HG03354 (cell line): ENCODE results near the gene AGFG1.
A peak's percentile ranks its signal among the peaks of the same experiment; 100 is the strongest.

Source experiments
- ATAC-seq: cut with Tn5 transposase; IDR thresholded peaks from one replicate; pipeline ENCODE4 v1.9.1; 2021; ENCODE audit warnings: mild to moderate bottlenecking; ENCODE audit not compliant: unreplicated experiment, poor library complexity, severe bottlenecking

Gene AGFG1

DNA sequence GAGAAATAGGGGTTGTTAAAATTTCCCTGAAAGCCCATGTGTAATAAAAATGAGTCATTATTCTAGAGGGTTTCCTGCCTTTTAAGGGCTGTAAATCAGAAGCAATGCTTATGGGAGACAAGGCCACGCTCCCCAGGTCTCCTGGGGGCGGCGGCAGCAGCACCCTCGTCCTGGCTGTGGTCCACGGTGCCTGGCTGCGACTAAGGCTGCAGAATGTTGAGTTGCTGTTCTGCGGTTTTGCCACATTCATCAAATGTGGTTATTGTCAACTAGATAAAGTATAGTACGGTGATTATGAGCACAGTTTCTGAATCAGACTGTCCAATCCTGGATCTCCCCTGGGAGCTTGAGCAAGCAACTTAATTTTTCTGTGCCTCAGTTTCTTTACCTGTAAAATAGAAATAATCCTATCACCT, 11.9 kb upstream of the AGFG1 start:
- ATAC-seq = peak; percentile 20

GRCh38 chr2:227460833-227461232, 11.1 kb upstream of the AGFG1 start:
- ATAC-seq = no peak

DNA sequence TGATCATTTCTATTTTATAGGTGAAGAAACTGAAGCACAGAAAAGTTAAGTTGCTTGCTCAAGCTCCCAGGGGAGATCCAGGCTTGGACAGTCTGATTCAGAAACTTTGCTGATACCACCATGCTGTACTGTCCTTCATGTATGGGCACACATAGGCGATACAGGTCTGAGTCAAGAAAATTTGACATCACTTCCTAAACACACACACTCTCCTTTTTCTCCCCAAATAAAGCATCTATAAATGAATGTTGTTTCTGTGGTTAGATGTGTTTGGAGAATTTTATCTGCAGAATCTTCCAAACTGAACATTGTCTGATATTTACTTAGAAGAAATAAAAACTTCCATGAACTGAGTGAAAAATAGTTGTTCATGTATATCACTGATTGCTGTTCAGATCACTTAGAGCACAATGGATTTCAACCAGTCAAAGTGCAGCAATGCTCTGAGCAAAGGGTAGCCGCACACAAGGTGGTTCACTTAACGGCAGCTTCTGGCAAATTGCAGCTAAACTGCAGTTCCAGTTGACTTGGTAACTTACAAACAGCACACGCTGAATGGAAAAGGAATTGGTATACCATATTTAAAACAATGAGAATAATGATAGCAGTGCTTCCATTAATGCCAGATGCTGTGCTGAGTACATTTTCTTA, 10.0 kb upstream of the AGFG1 start:
- ATAC-seq = peak; percentile 27

DNA sequence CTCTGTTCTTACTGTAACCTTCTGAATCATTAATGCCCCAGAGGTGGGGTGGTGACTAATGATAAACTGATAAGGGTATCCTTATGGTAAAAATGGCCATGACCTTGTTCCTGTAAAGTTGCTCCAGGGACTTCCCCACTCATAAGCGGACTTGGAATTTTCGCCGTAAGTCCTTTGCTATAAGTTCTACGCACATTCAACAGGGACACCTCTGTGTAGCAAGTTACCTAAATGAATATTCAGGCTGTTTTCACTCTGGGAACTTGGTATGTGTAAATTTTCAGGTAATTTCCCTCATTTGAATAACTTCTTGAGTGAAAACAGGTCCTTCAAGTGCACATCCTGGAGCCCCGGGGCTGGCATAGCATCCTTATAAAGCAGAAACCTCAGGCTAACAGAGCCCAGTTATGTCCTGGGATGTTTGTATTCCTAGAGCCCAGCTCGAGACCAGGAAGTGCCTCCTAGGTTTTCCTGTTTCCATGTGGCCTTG, 9.4 kb upstream of the AGFG1 start:
- ATAC-seq = peak; percentile 66

GRCh38 chr2:227462972-227463931, 8.7 kb upstream of the AGFG1 start:
- peak; percentile 25 for ATAC-seq

GRCh38 chr2:227464361-227464760, 7.6 kb upstream of the AGFG1 start:
- no peak for ATAC-seq

DNA sequence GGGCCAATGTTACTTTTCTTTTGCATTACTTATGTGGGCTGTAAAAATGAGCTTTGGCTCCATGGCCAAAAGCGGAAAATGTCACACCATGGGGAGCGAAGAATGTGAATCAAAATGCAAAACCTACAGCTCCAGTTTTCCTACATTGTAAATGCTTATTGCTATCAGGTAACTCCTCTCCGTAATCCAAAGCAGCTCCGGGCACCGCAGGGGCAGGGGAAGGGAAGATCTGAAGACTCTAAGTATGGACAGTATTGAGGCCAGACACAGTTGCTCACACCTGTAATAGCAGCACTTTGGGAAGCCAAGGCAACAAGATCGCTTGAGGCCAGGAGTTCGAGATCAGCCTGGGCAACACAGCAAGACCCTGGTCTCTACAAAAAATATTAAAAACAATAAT, 7.1 kb upstream of the AGFG1 start:
- no peak for ATAC-seq

DNA sequence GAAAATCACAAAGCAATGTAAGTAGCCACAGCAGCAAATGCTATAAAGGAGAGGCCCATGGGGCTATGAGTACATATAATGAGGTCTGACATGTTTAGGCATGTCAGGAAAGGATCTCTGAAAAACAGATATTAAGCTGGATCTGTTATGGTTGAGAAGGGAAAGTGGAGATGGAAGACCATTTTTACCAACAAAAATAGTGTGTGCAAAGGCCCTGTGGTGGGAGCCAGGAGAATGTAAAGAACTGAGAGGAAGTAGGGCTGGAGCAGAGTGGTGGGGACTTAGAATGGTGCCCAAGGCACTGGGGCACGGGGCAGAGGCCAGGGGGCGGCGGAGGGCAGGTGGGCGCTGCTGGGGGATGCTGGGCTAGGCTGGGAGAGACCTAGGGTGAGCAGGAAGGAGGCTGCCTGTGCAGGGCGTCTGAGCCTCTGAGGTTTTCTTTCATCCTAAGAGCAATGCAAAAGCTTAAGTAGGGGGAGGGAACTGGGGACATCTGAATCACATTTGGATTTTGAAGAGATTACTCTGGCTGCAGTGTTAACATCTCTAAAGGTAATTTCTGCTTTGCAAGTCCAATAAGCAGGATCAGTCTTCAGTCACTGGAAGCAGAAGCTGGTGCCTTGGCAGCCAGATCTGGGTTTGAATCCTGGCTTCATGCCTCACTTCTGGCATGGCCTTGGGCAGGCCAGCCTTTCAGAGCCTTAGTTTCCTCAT, 4.9 kb upstream of the AGFG1 start:
- no peak for ATAC-seq

DNA sequence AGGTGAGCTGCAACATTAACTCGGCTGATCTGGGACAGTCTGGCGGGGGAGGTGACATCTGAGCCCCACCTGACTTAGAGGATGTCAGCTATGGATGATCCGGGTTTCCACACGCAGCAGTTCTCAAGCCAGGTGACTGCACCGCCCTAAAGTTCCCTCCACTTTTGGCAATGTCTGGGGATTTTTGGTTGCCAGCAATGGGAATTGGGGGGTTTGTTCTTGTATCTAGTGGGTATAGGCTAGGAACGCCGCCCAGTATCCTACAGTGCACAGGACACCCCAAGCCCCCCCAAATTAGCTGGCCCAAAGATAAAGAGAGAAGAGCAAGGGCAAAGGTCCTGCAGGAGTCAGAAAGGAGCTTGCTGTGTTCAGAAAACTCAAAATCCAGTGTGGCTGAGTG, 544 bp upstream of the AGFG1 start:
- no peak for ATAC-seq

- ATAC-seq = peak; percentile 79
Observed at GRCh38 chr2:227472265-227473121, 537 bp downstream of the AGFG1 start.

GRCh38 chr2:227473122-227473461, 1.1 kb downstream of the AGFG1 start:
- no peak for ATAC-seq

DNA sequence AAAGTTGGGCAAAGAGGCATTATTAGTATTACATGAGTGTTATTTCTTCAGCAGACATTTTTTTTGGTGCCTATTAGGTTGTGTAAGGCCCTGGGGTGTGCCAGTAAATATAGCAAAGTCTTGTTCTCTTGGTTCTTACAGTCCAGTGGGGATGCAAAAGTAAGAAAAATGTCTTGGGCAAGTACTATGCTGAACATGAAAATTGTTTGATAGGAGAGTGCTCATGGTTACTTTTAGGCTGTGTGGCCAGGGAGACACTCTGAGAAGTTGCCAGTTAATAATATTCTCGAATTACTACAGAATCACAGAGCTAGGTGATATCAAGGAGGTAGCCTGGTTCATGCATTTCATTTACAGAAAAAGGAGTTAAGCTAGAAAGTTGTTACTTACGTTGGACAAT, 1.9 kb downstream of the AGFG1 start:
- no peak for ATAC-seq

DNA sequence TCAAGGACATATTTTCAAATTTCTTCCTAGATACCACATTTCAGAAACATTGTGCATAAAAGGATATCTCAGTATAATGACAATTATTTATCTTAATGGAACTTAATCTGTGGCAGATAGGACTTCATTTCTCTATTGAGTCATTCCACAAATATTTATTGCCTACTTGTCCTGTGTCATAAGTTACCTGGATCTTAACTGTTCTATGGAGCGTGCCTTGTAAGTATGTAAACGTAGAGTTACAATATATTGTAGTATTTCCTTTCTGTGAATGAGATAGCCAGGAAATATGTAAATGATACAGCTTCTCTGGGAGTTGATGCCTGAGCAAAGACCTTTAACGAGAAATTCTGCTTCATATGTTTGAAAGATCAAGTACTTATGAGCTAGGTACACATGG, 2.5 kb downstream of the AGFG1 start:
- ATAC-seq = no peak

- no peak for ATAC-seq
Observed at GRCh38 chr2:227477291-227477690, 5.3 kb downstream of the AGFG1 start.

GRCh38 chr2:227479865-227480475, 8.0 kb downstream of the AGFG1 start:
- peak; percentile 45 for ATAC-seq

DNA sequence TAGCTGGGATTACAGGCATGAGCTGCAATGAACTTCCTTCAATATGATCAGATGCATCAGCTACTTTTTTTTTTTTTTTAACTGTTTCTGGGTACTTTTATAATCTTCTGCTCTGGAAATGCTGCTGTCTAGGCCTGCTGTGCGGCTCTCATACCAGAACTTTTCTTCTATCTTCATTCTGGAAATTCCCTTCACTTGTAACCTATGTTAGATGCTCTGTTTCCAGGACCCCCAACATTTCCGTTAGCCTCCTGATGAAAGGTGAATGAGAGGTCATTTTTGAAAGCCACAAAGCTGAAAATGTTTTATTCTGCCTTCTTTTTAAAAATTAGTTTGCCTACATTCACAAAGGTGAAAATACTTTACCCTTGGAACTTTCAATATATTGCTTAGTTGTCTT, 8.6 kb downstream of the AGFG1 start:
- ATAC-seq = peak; percentile 46

- peak; percentile 87 for ATAC-seq
Observed at GRCh38 chr2:227482638-227483340, 10.8 kb downstream of the AGFG1 start.

DNA sequence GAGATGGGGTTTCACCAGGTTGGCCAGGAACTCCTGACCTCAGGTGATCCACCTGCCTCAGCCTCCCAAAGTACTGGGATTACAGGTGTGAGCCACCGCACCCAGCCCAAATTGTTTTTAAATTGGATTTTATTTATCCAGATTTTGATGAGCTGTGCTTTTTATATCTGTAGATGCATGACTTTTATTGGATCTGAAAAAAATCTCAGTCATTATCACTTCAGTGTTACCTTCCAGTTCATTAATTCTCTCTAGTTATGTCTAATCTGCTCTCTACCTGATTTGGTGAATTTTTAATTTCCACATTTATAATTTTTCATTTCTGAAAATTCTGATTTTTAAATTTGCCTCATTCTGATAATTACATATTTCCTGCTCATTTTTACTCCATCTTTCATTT, 13.5 kb downstream of the AGFG1 start:
- no peak for ATAC-seq

GRCh38 chr2:227486688-227487087, 14.7 kb downstream of the AGFG1 start:
- no peak for ATAC-seq
